Stimulated activated CD4-positive, alpha-beta T cell treated with anti-CD3 and anti-CD28 coated beads, Interleukin-12 subunit alpha, Interleukin-12 subunit beta, amount 100 ng/mL, for 4 hours (primary cell): Measurements from ENCODE around the gene ANKRD39.

Experiments used
- DNase-seq: peaks from one replicate; pipeline ENCODE4 v3.0.0-alpha.2; 2020

ANKRD39 gene

DNA sequence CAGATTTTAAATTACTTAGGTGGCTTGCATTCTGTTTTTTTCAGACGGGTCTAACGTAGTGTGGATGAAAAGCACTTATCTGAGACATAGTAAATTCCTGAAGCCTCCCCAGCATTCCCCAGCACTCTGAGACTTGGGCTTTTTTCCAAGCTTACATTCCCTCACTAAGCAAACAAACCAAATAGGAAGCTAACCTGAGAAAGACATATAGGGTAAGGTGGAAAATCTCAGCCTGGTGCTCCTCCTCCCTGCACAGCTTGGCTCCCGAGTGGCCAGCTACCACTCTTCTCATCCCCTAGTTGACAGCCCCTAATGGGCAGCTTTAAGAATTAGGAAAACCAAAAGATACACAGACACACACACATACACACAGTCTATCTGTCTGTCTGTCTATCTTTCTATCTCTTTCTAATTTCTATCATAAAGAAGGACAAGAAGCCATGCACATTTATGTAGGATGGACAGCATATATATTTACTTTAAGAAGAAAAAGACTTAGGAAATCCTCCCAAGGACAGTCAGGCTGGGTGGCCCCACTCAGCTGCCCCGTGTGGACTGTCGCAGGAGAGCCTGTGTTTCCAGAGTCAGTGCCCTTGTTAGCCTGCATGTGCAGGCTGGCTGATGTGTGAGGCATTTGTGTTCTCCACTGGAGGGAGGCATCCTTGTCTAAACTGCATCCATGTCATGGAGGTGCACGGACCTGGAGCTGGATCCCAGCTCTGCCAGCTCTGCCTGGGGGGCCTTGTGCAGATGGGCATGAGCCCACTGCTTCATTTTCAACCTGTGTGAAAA, 33.5 kb downstream of the ANKRD39 start:
- DNase-seq = no peak

DNA sequence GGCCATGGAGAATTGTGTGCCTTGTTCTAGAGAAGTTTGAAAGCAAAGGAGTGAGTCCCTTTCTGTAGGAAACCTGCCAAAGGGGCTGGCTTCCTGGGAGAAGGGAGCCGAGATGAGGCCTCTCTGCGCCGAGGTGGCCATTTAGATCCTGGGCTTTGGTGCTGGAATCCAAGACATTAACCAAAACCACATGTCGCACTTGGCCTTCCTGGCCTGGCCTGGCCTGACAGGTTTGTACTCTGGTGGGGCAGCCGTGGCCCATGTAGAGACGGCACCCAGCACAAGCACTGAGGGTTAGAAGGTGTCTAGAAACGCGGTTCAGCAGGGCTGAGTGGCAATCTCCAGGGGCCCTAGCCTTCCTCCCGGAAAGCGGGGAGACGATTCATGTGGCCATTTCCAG, 34.6 kb downstream of the ANKRD39 start:
- DNase-seq = no peak

DNA sequence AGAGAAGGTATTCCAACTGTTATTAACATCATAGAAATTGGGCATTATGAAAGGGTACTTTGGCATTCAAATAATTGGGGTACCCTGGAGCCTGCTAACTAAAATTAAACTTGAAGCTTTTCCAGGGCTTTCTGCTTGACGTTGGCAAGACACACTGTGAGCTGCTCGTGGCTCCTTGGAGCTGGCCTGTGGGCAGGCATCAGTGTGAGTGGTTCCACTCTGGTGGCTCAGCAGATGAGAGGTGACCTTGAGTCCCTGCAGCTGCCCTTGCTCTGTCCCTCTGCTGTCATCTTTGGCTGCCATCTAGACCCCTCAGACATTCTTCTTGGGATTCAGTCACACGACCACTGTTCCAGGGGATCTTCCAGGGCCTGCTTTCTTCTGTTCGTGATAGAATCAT, 35.0 kb downstream of the ANKRD39 start:
- no peak for DNase-seq

DNA sequence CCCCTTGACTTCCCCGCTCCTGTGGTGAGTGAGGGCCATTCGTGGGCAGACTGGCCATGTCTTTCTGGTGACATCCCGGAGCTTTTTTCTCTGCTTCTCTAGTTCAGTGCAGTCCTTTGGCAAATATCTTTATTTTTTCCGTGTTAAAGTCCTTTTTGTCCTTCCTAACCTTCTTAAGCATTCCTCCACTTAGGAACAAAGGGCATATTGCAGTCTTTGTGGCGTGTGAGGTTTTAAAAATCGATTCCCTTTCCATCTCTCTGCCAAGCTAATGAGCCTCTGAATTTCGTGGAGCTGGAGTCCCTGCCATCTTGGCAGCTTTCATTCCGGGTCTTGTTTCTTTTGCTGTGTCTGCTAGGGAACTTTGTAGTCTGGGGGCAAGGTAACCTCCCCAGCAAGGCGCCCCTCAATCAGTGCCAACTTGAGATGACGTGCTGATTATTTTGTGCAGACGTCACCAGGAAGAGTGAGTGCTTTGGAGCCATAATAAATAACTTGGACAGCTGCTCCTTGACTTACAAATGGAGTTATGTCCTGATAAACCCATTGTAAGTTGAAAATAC, 36.6 kb downstream of the ANKRD39 start:
- DNase-seq = no peak

DNA sequence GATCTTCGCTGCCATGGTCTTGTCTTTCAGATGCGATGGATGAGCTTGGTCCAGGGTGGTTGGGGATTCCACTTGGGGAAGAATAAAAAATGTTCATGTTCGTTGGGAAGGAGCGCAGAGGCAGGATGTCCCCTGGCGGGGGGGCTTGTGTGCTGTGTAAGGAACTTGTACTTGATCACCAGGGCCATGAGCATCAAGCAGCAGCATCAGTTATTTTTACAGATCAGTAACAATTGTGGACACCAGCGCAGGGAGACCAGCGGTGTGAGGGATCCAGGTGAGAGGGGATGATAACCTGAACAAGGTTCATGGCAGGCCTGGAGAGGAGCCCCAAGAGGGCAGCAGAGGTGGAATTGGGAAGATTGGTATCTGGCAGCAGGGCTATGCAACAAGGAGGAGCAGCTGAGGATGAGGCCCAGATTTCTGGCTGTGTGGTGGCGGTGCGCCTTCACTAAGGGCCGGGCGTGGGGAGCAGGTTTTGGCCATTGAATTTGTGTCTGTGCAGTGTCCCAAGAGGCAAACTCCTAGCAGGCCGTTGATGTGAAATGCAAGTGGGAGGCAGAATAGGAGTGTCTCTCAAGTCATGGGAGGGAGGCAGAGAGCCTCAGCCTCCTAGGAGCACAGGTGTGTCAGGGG, 37.8 kb downstream of the ANKRD39 start:
- DNase-seq = no peak

DNA sequence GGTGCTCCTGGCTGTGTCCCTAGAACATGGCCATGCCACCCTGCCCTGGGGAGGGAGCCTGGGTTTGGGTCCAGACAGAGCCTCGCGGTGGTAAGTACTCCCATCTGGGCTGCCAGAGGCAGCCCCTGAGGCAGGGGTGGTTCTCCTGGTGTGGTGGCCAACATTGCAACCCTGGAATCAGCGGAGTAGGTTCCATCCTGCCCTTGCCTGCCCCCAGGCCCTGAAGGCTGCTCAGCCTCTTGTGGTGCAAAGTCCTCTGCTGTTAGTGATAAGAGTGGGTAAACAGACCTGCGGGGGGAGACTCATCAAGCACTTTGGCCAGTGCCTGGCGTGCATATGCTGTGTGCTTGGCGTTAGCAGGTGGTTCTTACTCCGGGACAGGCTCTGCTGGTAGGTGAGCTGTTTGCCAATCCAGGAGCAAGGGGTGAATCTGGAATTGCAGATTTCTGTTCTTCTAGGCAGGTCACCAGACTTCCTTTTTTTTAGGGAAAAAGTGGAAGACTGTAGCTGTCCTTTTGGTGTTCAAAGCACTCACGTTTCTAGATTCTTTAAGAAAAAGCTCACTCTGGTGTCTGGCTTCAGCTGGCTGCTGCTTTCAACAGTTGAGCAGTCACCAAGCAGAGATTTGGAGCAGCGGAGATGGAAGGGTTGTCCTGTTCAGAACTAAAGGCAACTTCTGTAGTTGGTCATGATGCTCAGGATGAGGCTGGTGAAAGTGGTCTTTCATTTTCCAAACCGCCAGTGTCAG, 38.5 kb downstream of the ANKRD39 start:
- no peak for DNase-seq

DNA sequence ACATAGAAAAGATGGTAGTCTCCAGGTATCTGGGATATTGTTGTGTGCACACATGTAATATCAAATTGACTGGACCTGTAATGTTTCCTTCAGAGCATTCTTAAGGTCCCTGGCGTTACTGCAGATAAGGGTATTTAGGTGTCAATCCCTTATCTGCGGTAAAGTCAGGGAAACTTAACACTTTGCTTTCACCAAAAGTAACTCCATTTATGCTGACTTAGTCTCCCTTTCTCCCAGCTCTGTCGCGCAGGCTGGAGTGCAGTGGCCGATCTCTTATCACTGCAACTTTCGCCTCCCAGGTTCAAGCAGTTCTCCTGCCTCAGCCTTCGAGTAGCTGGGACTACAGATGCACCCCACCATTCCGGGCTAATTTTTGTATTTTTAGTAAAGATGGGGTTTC, 39.9 kb downstream of the ANKRD39 start:
- no peak for DNase-seq

DNA sequence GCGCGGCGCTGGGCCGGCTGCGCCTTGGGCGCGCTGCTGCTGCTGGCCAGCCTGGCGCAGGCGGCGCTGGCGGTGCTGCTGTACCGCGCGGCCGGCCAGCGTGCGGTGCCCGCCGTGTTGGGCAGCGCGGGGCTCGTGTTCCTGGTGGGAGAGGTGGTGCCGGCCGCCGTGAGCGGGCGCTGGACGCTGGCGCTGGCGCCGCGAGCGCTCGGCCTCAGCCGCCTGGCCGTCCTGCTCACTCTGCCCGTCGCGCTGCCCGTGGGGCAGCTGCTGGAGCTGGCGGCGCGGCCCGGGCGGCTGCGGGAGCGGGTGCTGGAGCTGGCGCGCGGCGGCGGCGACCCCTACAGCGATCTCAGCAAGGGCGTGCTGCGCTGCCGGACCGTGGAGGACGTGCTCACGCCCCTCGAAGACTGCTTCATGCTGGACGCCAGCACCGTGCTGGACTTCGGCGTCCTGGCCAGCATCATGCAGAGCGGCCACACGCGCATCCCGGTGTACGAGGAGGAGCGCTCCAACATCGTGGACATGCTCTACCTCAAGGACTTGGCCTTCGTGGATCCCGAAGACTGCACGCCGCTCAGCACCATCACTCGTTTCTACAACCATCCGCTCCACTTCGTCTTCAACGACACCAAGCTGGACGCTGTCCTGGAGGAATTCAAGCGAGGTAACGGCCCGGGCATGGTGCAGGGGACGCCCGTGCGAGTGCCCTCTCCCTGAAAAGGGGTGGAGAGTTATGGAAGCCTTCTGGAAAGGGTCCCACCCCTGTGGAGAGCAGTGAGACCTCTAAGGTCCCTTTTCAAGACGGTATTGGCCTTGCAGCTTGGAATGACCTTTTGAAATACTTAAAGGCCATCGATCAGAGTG, 40.7 kb downstream of the ANKRD39 start:
- DNase-seq = peak; percentile 18

DNA sequence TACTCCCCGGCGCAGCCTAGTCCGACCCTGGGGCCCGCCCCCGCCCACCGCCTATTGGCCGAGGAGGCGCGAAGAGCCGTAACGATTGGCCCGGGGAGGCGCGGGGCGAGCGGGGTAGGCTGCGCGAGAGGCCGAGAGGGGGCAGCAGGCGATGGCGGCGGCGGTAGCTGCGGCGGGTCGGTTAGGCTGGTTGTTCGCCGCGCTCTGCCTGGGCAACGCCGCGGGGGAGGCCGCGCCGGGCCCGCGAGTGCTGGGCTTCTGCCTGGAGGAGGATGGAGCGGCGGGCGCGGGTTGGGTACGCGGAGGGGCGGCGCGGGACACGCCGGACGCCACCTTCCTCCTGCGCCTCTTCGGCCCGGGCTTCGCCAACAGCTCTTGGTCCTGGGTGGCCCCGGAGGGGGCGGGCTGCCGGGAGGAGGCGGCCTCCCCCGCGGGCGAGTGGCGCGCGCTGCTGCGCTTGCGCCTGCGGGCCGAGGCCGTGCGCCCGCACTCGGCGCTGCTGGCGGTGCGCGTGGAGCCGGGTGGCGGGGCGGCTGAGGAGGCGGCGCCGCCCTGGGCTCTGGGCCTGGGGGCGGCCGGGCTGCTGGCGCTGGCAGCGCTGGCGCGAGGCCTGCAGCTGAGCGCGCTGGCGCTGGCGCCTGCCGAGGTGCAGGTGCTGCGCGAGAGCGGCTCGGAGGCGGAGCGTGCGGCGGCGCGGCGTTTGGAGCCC, 41.5 kb downstream of the ANKRD39 start, which contains the start of gene CNNM3:
TSS of gene CNNM3 (plus strand) at position 142 of the 709 bp plus-strand sequence. CDS start at position 152, 10 bp downstream.
- DNase-seq = peak; percentile 96

DNA sequence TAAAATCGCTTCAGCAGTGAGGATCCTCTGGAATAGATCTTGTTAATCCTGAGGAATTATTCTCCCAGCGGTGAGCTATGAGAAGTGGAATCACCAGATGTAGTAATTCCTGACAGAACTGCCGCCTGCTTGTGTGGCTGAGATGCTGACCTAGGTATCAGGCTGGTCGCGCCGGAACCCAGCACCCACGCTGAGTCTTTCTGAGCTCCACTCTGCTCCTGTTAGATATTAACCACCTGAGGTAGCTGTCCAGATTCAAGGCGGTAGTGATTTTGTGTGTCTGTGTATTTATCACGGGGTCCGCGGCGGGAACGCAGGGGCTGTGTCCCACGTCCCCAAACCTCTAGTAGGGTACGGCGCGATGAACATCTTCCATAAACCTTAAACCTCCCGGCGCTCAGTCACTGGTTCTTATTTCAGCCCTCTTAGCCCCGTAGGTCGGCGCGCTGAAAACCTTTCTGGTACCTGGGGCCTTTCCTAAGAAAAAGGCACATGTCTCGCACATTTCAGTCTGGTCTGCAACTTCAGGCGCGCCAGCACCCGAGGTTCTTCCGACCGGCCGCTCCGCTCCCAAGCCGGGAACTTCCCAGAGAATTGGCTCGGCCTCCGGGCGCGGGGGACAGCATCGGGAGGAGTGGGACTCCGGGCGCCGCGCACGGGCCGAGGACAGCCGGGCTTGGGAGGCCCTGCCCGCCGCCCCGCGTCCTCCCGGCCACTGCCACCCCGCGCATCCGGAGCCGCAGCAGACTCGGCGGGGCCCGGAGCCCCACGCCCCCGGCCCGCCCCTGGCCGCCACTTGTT, 42.3 kb downstream of the ANKRD39 start:
- peak; percentile 19 for DNase-seq

DNA sequence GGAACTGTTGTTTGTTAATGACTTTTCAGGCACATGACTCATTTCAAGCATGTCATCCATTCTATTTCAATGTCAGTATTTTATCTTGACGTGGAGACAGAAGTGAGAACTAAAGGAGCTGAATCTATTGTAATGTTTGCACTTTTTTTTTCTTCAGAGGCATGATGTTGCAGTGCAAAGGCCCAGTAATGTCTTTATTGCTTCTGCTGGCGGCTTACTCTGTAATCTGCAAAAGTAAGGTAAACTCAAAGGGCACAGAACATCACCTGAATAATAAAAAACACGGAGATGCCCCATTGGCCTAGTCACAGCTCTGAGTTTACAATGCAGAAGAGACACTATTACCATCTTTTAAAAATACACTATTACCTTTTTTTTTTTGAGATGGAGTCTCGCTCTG, 44.2 kb downstream of the ANKRD39 start:
- no peak for DNase-seq

DNA sequence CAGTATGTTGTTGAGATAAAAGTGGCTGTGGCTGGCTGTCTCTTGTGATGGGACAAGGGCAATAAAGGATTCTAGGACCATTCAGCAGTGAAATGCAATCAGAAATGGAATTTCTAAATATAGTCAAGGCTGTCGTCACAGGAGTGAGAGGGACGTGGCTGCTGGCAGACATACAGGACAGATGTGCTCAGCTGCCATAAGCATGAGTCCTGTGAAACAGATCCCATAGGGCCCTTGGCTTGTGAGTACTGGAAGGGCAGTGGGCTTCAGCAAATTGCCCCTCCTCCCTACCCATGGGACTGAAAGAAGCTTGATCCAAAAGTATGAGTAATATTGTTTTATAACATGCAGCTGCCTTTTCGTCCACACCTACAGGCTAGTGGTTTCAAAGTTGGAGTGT, 45.9 kb downstream of the ANKRD39 start:
- DNase-seq = no peak

DNA sequence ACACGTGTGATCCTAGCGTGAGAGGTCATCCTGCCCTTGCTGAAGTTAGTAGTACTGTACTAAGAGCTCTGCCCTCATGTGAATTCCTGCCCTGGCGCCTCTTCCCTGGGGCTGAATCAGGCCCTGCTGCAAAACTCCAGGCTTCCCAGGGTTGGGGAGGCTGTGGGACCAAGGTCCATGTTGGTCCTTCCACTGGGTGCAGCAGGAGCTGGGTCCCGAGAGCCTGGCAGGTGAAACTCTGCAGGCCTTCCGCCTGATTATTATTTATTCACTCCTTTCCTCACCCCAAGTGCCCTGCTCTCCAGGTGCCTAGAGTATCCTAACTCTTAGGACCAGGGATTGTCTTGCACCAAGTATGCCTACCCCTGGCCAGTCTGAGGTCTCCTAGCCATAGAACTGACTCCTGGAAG, 47.0 kb downstream of the ANKRD39 start:
- DNase-seq = no peak

DNA sequence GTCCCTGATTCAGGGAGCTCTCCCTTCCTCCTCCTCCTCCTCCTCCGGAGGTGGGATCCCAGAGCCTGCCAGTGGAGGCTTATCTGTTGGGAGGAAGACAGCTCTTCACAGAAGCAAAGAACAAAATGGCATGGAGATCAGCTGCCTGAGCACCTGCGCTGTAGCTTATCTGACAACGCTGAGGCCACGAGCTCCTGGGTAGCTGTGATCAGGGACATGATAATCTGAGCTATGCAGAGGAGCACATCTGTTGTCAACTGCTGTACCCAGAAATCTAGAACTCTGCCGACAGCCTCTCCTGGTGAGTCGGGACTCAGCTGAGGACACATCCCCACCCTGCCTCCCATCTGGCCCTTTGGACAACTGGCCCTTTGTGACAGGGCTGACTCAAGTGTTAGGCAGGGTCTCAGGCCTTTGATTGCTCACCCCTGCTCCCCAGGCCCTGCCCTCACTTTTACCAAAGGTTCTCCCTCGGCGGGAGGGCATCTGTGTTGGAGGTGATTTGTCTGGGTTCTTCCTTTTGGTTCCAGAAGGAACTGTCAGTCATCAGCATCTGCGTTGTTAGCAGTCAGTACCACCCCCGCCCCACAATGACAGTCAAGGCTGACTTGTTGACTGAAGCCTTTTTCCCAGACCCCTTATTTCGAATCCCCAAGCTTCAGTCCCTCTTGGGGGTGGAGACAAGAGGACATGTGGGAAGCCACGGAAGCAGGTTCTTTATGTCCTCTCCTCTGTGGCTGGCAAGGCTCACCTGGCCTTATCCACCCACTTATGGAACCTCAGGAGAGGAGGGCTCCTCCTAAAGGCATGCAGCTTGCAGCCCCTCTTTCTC, 47.6 kb downstream of the ANKRD39 start:
- no peak for DNase-seq

DNA sequence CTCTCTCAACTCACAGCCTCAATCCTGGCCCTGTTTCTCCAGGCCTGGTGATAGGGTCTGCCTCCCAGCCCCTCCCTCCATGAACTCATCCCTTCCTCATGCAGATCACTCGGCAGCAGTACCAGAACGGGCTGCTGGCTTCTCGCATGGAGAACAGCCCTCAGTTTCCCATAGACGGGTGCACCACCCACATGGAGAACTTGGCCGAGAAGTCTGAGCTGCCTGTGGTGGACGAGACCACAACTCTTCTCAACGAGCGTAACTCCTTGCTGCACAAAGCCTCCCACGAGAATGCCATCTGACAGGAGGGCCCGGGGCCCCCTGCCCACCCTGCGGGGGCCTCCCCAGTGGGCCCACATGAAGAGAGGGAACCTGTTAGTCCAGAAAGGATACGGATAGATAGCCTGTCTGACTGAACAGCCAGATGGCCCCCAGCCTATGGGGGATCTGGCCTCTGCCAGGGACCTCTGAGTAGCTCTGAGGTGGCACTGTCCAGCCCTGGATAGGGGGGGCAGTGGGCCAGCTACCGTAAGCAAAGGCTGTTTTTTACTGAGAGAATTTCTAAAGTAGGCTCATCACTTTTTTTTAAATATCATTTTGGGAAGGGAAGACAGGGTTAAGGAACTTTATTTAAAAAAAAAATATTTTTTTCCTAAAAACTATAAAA, 48.5 kb downstream of the ANKRD39 start:
- no peak for DNase-seq

DNA sequence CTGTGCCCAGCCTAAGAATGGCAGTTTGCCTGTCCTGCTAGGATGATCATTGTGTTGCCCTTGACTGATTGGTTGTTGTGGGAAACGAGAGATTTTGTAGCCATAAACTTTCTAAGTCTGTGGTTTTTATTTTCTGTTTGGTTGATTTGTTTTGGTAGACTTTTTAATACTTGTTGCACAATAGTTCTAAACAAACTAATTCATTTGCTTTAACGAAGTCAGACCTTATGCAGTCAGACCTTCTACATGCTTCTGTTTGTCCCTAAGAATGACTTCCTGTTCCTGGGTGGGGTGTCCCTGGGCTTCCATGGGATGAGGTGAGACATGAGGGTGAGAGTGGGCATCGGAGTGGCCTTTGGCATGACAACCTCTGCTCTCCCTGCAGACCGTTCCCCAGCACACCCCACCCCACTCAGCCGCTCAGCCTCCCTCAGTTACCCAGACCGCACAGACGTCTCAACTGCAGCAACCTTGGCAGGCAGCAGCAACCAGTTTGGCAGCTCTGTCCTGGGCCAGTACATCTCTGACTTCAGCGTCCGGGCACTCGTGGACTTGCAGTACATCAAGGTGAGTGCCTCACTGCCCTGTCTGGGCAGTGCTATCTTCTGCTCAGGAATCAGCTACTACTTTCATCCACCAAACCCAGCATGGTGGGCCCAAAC, 49.5 kb downstream of the ANKRD39 start:
- no peak for DNase-seq

DNA sequence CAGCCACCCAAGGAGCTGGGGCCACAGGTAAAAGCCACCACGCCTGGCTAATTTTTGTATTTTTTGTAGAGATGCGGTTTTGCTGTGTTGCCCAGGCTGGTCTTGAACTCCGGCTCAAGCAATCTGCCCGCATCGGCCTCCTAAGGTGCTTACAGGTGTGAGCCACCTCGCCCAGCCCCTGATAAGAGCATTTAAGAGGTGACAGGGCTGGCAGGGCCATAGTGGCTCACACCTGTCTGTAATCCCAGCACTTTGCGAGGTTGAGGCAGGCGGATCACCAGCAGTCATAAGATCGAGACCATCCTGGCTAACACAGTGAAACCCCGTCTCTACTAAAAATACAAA, 50.7 kb downstream of the ANKRD39 start:
- no peak for DNase-seq

DNA sequence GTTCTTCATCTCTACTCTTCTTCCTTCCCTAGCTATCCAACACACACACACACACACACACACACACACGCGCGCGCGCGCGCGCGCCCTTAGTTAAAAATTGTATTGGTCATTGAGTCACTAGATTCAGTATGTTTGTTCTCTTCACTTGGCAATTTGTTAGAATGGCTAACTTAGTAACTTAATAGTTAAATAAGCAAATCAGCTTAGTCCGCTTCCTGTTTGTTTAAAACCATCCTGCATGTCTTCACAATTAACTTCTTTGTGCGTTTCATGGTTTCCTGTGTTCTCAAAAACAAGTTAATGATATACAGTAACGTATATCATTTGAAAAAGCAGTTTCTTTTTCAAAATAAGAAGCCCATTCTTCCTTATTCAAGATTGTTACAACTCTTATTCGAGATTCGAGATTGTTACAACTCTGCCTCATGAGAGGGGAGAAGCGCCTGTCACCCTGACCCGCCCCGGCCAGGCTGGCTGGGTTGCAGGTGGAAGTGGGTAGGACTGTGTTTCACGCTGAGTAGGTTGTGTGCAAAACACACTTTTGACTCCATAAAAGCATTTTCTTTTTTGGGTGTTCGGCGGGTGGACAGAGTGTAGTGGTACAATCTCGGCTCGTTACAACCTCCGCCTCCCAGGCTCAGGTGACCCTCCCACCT, 51.2 kb downstream of the ANKRD39 start:
- DNase-seq = no peak
